GM23338 (cell line): ENCODE results near the gene LINGO1. TPM values are rescaled to one million over a fixed set of nuclear protein-coding genes. Genes with fewer than 3 reads are reported as not detected.
A peak's percentile ranks its signal among the peaks of the same experiment; 100 is the strongest.

Source experiments
- ATAC-seq: fragments of 200-7000 bp; cut with Tn5 transposase; 3 replicates; pipeline ENCODE4 v1.9.1; 2020
- DNase-seq: peaks from one replicate; pipeline ENCODE4 v3.0.0-alpha.2; 2015; ENCODE audit warnings: low spot score
- H2AFZ ChIP-seq: fragments of 200-600 bp; sonication (generic); 2 replicates; pipeline ENCODE4 v1.8.0; 2016; ENCODE audit warnings: antibody characterized with exemption, mild to moderate bottlenecking, moderate library complexity
- H3F3A ChIP-seq: fragments of 200-600 bp; sonication (generic); replicated peaks from 2 replicates; pipeline ENCODE4 v1.8.0; 2017; ENCODE audit warnings: antibody characterized with exemption, mixed run types, low read depth
- H3K27ac ChIP-seq: fragments of 200-600 bp; sonication (generic); 2 replicates; pipeline ENCODE4 v1.6.1; 2016; ENCODE audit warnings: low read depth
- H3K27me3 ChIP-seq: fragments of 200-600 bp; sonication (generic); 2 replicates; pipeline ENCODE4 v1.8.0; 2016; ENCODE audit warnings: mild to moderate bottlenecking, mixed run types, moderate library complexity; ENCODE audit not compliant: insufficient read depth
- H3K36me3 ChIP-seq: fragments of 200-600 bp; sonication (generic); 2 replicates; pipeline ENCODE4 v1.8.0; 2016; ENCODE audit warnings: mild to moderate bottlenecking; ENCODE audit not compliant: insufficient read depth
- H3K4me1 ChIP-seq: fragments of 200-600 bp; sonication (generic); 2 replicates; pipeline ENCODE4 v1.8.0; 2016; ENCODE audit warnings: mild to moderate bottlenecking, moderate library complexity; ENCODE audit not compliant: insufficient read depth
- H3K4me2 ChIP-seq: fragments of 200-600 bp; sonication (generic); 2 replicates; pipeline ENCODE4 v1.7.1; 2017; ENCODE audit warnings: mixed run types
- H3K4me3 ChIP-seq: fragments of 200-600 bp; sonication (generic); 2 replicates; pipeline ENCODE4 v1.6.1; 2016; ENCODE audit warnings: mixed run types
- H3K79me2 ChIP-seq: fragments of 200-600 bp; sonication (generic); replicated peaks from 2 replicates; pipeline ENCODE4 v1.8.0; 2017; ENCODE audit warnings: mild to moderate bottlenecking; ENCODE audit not compliant: insufficient read depth
- H3K9me2 ChIP-seq: fragments of 200-600 bp; sonication (generic); 2 replicates; pipeline ENCODE4 v1.8.0; 2017; ENCODE audit not compliant: insufficient read depth
- H4K20me1 ChIP-seq: fragments of 200-600 bp; sonication (generic); replicated peaks from 2 replicates; pipeline ENCODE4 v1.8.0; 2017; ENCODE audit warnings: mild to moderate bottlenecking; ENCODE audit not compliant: insufficient read depth
- H3K27ac Mint-ChIP-seq: 2 replicates; pipeline ENCODE4 v1.8.0; 2020; ENCODE audit warnings: inconsistent platforms, mild to moderate bottlenecking, moderate library complexity, mixed read lengths
- H3K27me3 Mint-ChIP-seq: 3 replicates; pipeline ENCODE4 v1.8.0; 2022; ENCODE audit warnings: low read depth, mild to moderate bottlenecking, moderate library complexity, mixed read lengths, inconsistent platforms; ENCODE audit not compliant: insufficient read depth, poor library complexity
- H3K36me3 Mint-ChIP-seq: 3 replicates; pipeline ENCODE4 v1.8.0; 2021; ENCODE audit warnings: low read depth, mild to moderate bottlenecking, inconsistent platforms, moderate library complexity, mixed read lengths
- H3K4me1 Mint-ChIP-seq: 3 replicates; pipeline ENCODE4 v1.8.0; 2020; ENCODE audit warnings: mild to moderate bottlenecking, inconsistent platforms, mixed read lengths
- H3K4me3 Mint-ChIP-seq: 3 replicates; pipeline ENCODE4 v1.8.0; 2021; ENCODE audit warnings: moderate library complexity, mild to moderate bottlenecking, inconsistent platforms, mixed read lengths
- H3K9me3 Mint-ChIP-seq: 3 replicates; pipeline ENCODE4 v1.8.0; 2020; ENCODE audit warnings: moderate library complexity, mild to moderate bottlenecking, inconsistent platforms, mixed read lengths
- EZH2 ChIP-seq: fragments of 200-600 bp; sonication (generic); IDR thresholded peaks from one replicate; pipeline ENCODE4 v1.8.0; 2017; ENCODE audit warnings: antibody characterized with exemption, mild to moderate bottlenecking, low read depth; ENCODE audit not compliant: unreplicated experiment
- EZH2phosphoT487 ChIP-seq: fragments of 200-600 bp; sonication (generic); IDR thresholded peaks from one replicate; pipeline ENCODE4 v1.8.1; 2018; ENCODE audit warnings: antibody characterized with exemption; ENCODE audit not compliant: unreplicated experiment
- JUNB ChIP-seq: IDR thresholded peaks from one replicate; pipeline ENCODE4 v1.6.1; 2016; ENCODE audit warnings: antibody characterized with exemption; ENCODE audit not compliant: unreplicated experiment
- NANOG ChIP-seq: IDR thresholded peaks from 2 replicates; pipeline ENCODE4 v1.6.1; 2016; ENCODE audit warnings: antibody characterized with exemption, borderline replicate concordance
- POLR2AphosphoS5 ChIP-seq: IDR thresholded peaks from 2 replicates; pipeline ENCODE4 v1.6.1; 2016; ENCODE audit warnings: antibody characterized with exemption, low read depth
- ZNF331 ChIP-seq: fragments of 250-450 bp; sonication (Bioruptor Pico); IDR thresholded peaks from 2 replicates; pipeline ENCODE4 v1.5.0; 2020; ENCODE audit warnings: low read depth, mild to moderate bottlenecking, moderate library complexity
- polyA plus RNA-seq: library from polyadenylated mRNA; unstranded; fragments of >200 nt; fragmentation: Nextera tagmentation; extraction: Ambion mirVana; gene quantifications from 2 replicates; pipeline ENCODE4 v1.2.1, GENCODE V29; 2016
- total RNA-seq: library from RNA; depleted of rRNA; stranded (reverse); fragments of >200 nt; shearing (Covaris generic); gene quantifications from 2 replicates; pipeline ENCODE4 v1.2.3, GENCODE V29; 2014
- TF ChIP-seq, protein P1 (sequence below), 2 experiments: fragments of 200-600 bp in 1 of 2; sonication (generic) in 1 of 2; conservative IDR thresholded peaks; 2 replicates each; pipeline versions ENCODE4 v1.5.1 to v1.6.1; 2016 to 2017; ENCODE audit warnings: antibody characterized with exemption in 2 of 2, low read depth in 2 of 2, mild to moderate bottlenecking in 2 of 2, moderate library complexity in 1 of 2

The LINGO1 gene
- total and polyA plus RNA-seq, 2 experiments from 2014 or later = 16.9 to 63.1 TPM

DNA sequence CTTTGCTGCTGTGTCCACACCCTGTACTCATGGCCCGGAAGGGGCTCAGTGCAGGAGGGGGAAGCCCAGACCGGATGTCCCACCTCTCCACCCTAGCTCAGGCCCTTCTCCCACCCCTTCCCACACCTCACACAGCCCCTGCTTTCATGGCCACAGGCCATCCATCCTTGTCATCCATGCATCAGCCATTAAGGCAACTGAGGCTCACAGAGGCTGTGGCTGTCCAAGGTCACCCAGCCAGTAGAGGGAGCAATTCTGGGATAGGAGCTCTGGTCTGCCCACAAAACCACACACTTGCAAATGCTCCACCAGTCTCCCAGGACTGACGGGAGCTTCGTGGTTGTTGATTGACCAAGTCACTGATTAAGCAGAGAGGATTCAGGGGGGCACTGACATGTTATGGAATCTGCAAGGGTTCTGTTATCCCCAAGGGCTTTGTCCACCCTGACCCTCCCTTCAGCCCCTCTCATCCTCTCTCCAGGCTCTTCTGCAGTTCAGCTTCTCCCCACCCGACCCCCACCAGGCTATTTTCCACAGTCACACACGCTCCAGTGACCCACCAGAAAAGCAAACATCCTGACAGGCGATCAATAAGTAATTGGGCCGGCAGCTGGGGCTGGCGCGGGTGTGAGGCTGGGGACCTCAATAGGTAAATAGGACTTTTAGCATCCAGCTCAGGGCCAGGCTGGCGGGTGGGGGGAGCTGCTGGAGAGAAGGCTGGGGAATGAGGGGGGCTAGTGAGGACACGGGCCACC lies 15.1 kb downstream of the LINGO1 start:
- Histone ChIP-seq H3K36me3 (no peaks in the 10 kb centered on the region), H3K27ac (no peak overlapping the region), H3K4me1 (peaks cover 17% of the 10 kb centered on the region), H3K4me2 (no peak overlapping the region), H3F3A (no peaks in the 10 kb centered on the region), H3K27me3 (no peaks in the 10 kb centered on the region), H3K9me2 (no peaks in the 10 kb centered on the region), H2AFZ (no peak overlapping the region), H4K20me1 (no peaks in the 10 kb centered on the region), H3K4me3 (no peak overlapping the region), H3K79me2 (peaks cover 38% of the 10 kb centered on the region)
- no peaks in the 10 kb centered on the region for H3K9me3 Mint-ChIP-seq
- ATAC-seq = peak; percentile 39
- H3K4me3 Mint-ChIP-seq = no peak overlapping the region
- TF ChIP-seq, protein P1, sequence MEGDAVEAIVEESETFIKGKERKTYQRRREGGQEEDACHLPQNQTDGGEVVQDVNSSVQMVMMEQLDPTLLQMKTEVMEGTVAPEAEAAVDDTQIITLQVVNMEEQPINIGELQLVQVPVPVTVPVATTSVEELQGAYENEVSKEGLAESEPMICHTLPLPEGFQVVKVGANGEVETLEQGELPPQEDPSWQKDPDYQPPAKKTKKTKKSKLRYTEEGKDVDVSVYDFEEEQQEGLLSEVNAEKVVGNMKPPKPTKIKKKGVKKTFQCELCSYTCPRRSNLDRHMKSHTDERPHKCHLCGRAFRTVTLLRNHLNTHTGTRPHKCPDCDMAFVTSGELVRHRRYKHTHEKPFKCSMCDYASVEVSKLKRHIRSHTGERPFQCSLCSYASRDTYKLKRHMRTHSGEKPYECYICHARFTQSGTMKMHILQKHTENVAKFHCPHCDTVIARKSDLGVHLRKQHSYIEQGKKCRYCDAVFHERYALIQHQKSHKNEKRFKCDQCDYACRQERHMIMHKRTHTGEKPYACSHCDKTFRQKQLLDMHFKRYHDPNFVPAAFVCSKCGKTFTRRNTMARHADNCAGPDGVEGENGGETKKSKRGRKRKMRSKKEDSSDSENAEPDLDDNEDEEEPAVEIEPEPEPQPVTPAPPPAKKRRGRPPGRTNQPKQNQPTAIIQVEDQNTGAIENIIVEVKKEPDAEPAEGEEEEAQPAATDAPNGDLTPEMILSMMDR (conservative IDR thresholded peaks at IDR 0.05; ENCODE audit: low read depth in 2 of 2) = peak; percentile 65 to 86
- TF ChIP-seq EZH2 (no peak), POLR2AphosphoS5 (no peak)
- H3K27me3 Mint-ChIP-seq = peaks cover 3% of the 10 kb centered on the region
- peaks cover 30% of the 10 kb centered on the region for H3K36me3 Mint-ChIP-seq
- no peak overlapping the region for H3K27ac Mint-ChIP-seq
- peaks cover 41% of the 10 kb centered on the region for H3K4me1 Mint-ChIP-seq
- DNase-seq = peak; percentile 66

DNA sequence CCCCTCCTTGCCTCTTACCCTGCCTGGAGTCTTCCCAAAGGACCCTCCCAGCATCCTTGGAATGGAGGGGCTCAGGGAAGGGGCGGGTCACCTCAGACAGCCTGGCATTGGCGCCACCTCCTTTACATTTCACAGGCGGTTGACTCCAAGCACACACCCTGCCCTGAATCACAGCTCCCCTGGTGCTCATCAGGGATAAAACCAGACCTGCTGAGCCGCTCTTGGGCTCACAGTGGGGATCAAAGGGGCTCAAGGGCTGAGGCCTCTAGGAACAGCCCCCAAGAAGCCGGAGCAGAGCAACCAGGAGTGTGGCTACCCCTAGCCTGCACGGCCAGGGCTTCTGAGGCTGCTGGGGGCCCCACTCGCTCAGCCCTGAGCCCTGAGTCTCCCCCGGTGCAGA lies 16.6 kb downstream of the LINGO1 start:
- ATAC-seq (peak; percentile 29), DNase-seq (no peak)
- Histone ChIP-seq H3K4me2 (no peak overlapping the region), H3K4me3 (no peak overlapping the region), H3K4me1 (peaks cover 14% of the 10 kb centered on the region), H4K20me1 (no peaks in the 10 kb centered on the region; the same call in 1 of the 2 replicates), H3K36me3 (no peaks in the 10 kb centered on the region), H3K27me3 (no peaks in the 10 kb centered on the region), H3F3A (no peaks in the 10 kb centered on the region), H3K9me2 (no peaks in the 10 kb centered on the region), H3K27ac (no peak overlapping the region), H2AFZ (no peak overlapping the region), H3K79me2 (peaks cover 25% of the 10 kb centered on the region)
- peaks cover 42% of the 10 kb centered on the region for H3K4me1 Mint-ChIP-seq
- H3K4me3 Mint-ChIP-seq = no peak overlapping the region
- H3K9me3 Mint-ChIP-seq = no peaks in the 10 kb centered on the region
- no peak for TF ChIP-seq JUNB
- peak; percentile 40; the same call in 1 of the 2 replicates for TF ChIP-seq ZNF331 (CRISPR knock-in tag)
- TF ChIP-seq EZH2 = no peak
- peaks cover 5% of the 10 kb centered on the region for H3K27me3 Mint-ChIP-seq
- H3K27ac Mint-ChIP-seq = no peak overlapping the region
- H3K36me3 Mint-ChIP-seq = peaks cover 30% of the 10 kb centered on the region

GRCh38 chr15:77615472-77615871 lies 17.2 kb downstream of the LINGO1 start:
- no peak for DNase-seq
- peaks cover 8% of the 10 kb centered on the region for H3K27me3 Mint-ChIP-seq
- Histone ChIP-seq H4K20me1 (no peaks in the 10 kb centered on the region; the same call in 1 of the 2 replicates), H3K27ac (no peak overlapping the region), H3K79me2 (peaks cover 19% of the 10 kb centered on the region), H3K4me1 (peaks cover 18% of the 10 kb centered on the region), H3K4me2 (no peak overlapping the region), H3K9me2 (no peaks in the 10 kb centered on the region), H2AFZ (no peak overlapping the region), H3K27me3 (no peaks in the 10 kb centered on the region), H3K4me3 (no peak overlapping the region), H3K36me3 (no peaks in the 10 kb centered on the region), H3F3A (no peaks in the 10 kb centered on the region)
- no peak; the same call in 2 of the 3 replicates for ATAC-seq
- no peak for TF ChIP-seq NANOG
- TF ChIP-seq EZH2phosphoT487 = no peak
- peaks cover 43% of the 10 kb centered on the region for H3K4me1 Mint-ChIP-seq
- no peak overlapping the region for H3K27ac Mint-ChIP-seq
- H3K9me3 Mint-ChIP-seq = no peaks in the 10 kb centered on the region
- peaks cover 30% of the 10 kb centered on the region for H3K36me3 Mint-ChIP-seq
- H3K4me3 Mint-ChIP-seq = no peak overlapping the region
